Stimulated activated CD8-positive, alpha-beta memory T cell treated with anti-CD3 and anti-CD28 coated beads, Interleukin-7, amount 100 ng/mL, for 1 hour (primary cell): ENCODE data around the gene CYP17A1.

Experiments
- DNase-seq, 2 donors: peaks; one replicate each; pipeline ENCODE4 v3.0.0-alpha.2; 2020; ENCODE audit warnings: low read depth in 2 of 2

The CYP17A1 gene

DNA sequence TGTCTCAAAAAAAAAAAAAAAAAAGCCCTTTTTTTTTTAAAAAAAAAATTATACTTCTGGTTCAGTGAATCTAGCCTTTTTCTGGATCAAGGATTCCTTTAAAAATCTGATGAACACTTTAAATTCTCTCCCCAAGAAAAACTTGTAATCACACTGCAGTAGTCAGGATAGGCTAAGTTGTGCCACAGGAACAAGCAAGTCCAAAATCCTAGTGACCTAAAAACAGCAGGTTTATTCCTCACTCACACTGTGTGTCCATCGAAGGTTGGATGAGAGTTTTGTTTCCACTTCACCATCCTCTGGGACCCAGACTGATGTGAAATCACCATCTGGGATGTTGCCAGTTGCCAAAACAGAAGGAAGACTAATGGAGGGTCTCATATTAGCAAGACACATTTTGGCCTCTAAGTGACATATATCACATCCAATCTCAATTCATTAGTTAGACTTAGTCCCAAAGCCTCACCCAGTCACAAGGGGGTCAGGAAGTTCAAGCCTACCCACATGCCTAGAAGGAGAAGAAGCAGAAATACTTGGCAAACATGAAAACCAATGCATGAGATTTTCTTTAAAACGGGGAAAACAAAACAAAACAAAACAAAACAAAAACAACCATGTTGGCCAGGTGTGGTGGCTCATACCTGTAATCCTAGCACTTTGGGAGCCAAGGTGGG, 32.7 kb downstream of the CYP17A1 start:
- DNase-seq = no peak

DNA sequence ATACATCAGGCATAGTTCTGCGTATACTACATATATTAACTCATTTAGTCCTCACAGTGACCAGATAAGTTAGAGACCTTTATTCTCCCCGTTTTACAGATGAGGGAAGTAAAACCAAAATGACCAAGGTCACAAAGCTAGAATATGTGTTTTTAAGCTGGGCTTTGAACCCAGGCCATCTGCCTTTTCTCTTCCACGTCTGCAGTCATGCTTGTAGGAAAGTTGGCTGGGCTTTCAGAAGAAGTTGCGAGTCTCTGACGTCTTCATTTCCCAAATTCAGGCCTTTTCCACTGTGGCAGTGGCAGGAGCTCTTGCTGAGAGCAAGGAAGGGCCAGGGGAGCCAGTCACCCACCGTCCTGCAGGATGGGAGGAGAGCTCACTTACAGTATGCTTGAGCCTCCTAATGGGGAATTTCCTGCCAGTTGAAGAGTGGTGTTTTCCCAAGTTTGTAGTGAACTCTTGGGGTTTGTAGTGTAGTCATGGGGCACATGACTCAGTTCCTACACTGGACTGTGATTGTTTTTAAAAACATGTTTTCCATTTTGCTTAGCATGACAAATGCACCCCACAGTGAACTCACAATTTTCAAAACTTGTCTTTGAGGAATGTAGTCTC, 34.2 kb downstream of the CYP17A1 start:
- DNase-seq = no peak

DNA sequence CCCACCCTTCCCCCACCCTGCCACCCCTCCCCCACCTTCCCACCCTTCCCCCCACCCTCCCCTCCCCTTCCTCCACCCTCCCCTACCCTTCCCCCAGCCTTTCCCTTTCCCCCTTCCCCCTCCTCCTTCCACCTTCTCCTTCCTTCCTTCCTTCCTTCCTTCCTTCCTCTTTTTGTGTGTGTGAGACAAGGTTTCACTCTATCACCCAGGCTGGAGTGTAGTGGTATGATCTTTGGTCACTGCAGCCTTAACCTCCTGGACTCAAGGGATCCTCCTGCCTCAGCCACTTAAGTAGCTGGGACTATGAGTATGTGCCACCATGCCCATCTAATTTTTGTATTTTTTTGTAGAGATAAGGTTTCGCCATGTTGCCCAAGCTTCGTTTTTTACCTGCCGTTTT, 35.2 kb downstream of the CYP17A1 start:
- no peak for DNase-seq

DNA sequence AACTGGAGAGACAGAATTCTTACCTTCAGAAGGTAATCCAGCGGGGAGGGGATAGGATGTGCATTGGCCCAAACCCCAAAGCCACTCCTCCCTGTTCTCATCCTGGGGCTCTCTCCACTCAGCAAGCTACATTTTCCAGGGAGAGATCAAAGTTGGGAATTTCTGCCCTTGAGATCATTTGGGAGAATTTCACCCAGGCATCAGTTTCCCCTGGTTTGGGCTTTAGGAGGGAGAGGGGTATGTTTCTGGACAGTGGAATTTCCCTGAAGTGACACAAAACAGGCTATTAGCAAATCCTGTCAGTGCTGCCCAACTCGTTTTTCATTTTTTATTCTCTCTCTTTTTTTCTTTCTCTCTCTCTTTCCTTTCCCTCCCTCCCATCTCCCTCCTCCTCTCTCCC, 35.7 kb downstream of the CYP17A1 start:
- no peak for DNase-seq

DNA sequence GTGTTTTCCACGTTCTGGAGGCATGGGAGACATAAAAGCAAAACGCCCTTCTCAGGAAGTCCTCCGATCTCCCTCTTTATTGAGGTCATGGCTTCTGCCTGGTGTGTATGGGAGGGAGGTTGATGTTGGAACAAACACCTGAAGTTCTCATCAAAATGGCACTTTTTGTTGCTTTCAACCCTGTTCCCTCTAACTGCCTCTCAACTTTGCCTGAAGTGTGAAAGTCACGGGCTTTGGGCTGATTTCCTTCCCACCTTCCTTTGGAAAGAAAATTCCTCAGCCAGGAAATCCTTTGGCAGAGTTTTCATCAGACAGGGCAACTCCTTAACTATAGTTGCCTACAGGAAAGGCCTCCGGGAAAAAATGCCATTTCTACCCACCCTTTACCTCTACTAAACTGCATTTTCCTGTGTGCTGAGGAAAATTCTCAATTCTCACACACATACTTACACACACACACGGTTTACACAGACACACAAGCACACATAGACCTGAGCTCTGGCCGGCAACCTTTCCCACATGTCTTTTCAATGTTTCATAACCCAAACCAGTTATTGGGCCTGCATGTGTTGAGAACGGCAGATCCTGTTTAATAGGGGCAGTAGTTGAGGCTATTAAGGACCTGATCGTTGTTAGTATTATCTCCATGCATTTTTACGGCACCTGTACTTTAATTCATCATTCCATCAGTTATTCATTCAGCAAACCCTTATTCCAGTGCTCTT, 36.4 kb downstream of the CYP17A1 start:
- DNase-seq = no peak

DNA sequence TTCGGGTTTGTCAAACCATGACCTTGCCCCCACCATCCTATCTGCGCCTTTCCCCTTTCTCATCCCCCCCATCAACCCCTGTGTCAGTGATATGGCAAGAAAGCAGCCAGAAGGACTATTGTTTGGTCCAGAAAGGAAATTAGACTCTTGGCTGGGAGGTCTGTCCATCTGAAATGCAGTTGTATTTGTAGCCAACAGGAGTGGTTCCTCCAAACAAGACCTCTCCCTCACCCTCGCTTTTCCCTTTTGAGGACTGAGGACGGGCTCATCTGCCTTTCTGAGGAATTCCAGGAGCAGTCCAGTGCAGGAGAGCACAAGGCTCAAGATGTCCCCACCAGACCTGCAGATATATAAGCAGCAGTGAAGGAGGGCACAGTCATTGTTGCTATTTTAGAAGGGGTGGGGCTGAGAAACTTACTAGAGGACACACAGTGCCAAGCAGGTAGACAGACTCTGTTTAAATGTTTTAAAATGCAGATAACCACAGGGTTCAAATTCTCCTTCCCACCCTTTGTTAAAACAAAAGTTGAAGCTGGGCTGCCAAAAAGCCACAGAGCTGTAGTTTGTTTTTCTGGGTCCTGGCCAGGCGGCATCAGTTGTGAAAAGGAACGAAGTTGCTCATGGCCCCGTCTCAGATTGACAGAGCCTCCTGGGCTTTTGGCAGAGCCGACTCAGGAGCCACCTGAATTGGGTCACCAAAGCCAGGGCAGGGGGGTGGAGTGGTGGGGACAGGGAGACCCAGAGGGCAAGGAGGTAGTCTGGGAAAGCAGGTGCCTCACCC, 37.3 kb downstream of the CYP17A1 start:
- no peak for DNase-seq

DNA sequence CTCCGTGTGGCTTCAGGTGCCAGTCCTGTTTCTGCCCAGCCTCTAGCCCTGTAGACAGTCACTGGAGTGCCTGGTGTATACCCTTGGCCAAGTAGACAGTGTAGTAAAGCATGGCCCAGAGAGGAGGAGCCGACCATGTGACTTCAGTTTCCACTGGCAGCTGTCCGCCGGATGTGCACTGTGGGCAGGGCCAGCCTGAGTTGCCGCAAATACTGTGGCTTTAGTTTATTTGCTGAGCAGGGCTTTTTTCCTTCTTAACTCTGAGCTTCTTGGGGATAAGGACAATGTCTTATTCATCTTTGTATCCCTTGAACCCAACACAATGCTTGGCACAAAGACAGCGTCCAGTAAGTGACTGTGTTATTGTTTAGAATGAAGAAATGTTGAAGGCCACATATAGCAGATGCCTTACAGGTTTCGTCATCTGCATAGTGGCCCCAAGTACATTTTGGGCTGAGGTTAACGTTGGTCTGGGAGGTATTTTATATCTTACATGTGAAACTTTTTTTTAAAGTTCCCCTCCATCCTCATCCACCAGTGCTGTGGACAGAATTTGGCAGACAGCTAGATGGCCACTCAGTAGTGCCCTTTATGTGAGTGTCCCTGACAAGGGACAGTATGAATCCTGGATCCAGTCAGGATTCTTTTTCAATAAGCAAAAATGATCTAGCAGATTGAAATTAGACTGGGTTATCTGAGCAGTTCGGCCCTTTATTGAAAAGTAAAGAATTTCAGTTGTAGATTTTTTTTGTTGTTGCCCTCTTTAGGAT, 40.6 kb downstream of the CYP17A1 start:
- DNase-seq = peak; percentile 29 to 41

DNA sequence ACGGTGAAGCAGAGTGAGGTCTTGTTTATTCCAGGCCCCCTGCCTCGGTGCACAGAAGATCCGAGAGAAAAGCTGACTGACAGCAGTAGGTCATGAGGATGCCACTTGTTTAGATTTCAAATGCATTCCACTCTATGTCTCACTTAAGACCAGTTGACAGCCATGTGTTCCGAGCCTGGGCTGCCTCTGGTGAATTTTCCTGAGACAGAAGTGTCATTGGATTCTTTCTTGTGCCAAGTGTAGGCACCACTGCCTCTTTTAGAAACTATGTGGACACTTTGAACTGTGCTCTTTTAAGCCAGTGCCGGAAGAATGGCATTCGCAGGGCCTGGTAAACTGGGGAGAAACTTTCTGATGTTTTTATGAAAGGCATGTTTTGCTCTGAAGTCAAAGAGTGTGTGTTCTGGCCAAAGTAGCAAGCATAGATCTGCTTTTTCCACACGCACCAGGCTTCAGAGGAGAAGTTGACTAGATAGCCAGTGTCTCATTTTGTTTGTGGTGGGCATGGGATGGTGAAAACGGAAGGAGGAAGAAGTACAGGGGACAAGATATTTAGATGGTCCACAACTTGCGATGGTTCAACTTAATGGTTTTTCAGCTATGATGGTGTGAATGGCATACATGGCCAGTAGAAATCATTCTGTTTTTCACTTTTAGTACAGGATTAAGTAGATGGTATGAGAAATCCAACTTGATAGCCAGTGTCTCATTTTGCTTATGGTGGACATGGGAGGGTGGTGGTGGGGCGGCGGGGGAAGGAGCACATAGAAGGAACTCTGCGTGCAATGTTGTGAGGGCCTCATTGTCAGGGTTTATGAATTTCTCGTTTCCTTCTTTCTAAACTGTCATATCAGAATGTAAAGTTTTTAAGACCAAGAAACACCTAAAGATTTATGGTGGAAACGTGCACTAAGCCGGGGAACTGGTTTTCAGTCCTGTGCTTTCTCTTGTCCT, 41.5 kb downstream of the CYP17A1 start:
- no peak for DNase-seq

DNA sequence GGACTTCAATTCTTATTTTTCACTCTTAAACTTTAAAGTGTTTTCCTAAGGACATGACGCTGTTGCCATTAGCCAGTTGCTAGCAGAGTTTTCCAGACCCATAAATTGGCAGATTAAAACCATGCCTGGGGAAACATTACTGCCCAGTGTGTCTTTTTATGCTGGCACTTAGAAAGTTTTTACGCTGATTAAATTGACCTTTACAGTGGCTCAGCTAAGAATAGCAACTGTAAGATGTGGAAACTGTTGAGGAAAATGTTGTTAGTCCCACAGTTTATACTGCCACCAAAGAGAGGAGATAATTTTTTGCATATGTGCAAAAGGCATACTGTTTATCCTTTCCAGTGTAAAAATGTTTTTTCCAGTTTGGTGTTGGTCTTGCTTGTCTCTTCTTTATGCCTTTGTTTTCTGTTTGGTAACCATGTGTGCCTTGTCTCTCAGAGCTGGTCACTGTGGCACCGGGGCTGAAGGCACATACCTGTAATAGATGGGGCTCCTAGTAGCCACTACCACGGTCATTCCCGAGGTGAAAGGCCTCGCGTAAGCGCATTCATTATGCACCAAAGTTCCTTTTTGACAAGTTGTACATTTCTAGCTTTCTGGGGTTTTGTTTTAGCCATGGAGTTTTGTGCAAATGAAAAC, 45.3 kb downstream of the CYP17A1 start:
- DNase-seq = no peak

DNA sequence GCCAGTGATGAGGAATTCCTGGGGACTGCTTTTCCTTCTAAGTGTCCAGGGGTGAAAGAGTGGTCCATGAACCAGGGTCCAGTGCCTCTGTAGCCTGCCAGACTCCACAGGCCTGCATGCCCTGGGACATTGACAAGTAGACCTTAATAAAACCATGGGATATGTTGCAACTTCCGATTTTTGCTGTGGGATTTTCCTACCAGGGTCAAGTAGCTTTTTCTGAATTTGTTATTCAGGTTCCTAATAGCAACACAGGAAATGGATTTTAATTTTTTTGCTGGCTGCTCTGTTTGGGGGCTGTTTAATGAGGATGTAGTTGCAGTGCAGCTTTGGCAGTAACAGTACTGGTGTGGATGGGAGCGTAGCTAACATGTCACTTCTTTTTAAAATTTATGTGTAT, 51.4 kb downstream of the CYP17A1 start:
- DNase-seq = no peak

DNA sequence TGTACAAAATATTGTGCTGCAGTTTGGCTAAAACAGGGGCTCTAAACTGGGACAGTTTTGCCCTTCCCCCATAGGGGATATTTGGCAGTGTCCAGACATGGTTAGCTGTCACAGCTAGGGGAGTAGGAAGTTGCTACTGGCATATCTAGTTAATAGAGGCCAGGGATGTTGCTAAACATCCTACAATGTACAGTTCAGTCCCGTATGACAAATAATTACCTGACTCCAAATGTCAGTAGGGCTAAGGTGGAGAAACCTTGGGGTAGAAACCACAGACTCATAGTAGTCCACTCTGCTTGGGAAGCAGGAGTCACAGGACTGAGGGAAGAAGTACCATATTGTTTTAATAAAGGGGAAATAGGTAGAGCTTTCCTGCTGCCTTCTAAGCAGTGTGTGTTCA, 53.6 kb downstream of the CYP17A1 start:
- DNase-seq = no peak

DNA sequence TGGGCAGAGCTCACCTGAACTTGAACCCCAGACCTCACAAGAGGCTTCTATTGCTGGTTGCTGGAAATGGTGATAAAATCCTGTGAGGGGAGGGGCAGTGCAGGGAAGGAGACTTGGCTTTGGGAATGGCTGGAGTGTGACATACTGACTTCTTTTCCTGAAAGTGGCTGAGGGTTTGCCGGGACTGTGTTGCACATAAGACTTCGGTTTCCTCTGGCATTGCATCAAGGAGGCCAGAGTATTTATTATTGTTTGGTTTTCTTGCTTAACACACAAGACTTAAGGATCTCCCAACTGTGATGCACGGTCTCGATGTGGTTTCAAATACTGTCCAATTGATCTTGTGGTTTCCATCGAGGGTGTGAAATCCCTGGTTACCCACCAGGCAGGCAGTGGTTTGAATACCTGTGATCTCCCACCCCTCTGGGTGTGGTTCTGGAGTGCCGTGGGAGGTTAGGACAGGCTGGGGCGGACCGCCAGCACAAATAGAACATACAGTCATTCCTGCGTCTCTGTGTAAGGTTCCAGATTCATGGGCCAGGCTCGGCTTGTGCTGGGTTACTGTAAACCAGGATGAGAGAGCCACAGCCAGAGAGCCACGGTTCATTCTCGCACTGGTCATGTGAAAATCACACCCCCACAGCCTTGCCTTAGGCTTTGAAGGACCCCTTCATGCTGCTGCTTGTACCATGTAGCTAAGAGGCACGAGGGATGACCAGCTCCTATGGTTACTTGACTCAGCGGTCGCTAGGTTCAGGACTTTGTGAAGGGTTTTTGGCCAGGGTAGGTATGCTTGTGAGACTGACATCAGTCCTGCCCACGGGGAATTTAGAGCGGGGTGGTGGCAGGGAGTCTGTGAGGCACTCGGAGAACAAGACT, 54.3 kb downstream of the CYP17A1 start:
- no peak for DNase-seq

DNA sequence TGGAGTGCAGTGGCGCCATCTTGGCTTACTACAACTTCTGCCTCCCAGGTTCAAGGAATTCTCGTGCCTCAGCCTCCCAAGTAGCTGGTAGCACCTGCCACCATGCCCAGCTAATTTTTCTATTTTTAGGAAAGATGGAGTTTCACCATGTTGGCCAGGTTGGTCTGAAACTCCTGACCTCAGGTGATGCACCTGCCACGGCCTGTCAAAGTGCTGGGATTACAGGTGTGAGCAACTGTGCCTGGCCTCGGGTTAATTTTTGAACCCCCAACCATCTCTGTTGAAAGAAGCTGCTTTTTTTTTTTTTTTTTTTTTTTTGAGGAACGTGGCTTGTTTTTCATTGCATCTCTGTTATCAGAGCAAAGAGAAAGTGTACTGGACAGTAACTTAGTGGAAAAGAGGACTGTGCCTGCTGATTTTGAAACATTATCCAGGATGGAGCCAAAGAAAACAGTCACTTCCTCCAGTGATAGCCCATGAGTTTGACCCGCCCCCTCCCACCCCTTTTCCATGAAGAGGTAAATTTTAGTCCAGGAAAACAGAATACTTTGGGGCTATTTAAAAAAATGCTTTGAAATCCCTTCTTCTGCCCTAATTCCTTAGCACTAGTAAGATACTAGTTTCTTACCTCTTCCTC, 55.2 kb downstream of the CYP17A1 start:
- no peak for DNase-seq

DNA sequence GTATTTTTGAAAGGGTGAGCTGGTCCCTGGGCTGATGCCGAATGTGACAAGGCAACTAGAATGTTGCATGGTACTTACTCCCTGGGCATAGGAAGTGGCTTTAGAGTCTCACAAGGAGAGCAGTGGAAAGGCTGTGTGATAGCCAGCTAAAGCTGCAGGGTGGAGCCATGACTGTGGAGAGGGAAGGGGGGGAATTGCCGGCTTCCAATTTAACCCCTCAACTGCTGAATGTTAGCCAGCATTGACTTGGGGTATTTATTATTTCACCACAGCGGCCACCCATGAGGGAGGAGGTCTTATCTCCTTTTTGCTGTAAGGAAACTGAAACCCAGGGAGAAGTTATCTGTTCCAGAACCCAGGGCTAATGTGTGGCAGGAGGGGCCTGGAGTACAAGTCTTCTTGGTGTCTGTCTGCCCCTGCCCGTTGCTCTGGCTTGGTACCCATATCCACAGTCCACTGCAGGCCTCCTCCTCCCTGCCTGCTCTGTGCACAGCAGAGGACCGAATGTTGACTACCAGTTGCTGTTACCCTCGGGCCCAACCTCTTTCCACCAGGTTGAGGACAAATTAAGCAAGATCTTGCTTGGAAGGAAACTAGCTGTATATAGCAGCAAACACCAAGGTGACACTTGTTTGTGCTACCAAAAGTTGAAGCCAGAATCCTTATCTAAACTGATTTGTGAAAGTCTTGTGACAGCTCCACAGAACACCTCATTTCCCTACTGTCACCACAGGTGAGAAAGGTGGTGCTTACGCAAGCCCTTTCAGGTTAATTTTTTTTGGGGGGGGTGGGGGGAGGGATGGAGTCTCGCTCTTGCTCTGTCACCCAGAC, 55.9 kb downstream of the CYP17A1 start:
- no peak for DNase-seq
